Fibroblast of mammary gland (primary cell): ENCODE data around the gene HYAL3.

Source experiments
- DNase-seq: peaks from one replicate; pipeline ENCODE4 v3.0.0-alpha.2; 2010; ENCODE audit warnings: low read depth
- H3K4me3 ChIP-seq: 2 replicates; pipeline ENCODE4 v1.5.1; 2011; ENCODE audit warnings: low read depth, mild to moderate bottlenecking, low read length, moderate library complexity; ENCODE audit not compliant: control insufficient read depth
- CTCF ChIP-seq: conservative IDR thresholded peaks from 2 replicates; pipeline ENCODE4 v1.5.1; 2011; ENCODE audit warnings: low read depth, low read length, inconsistent platforms; ENCODE audit not compliant: control insufficient read depth, insufficient read depth

The HYAL3 gene

GRCh38 chr3:50260027-50260941 lies 38.9 kb downstream of the HYAL3 start:
- no peak for TF ChIP-seq CTCF
- DNase-seq: peak; percentile 85
- H3K4me3 ChIP-seq: peak overlapping the region; percentile 48

- no peak for DNase-seq
- no peak for TF ChIP-seq CTCF
- H3K4me3 ChIP-seq: no peak overlapping the region
Observed at GRCh38 chr3:50259432-50260026, 39.7 kb downstream of the HYAL3 start.

- DNase-seq: no peak
- TF ChIP-seq CTCF: no peak
- H3K4me3 ChIP-seq: no peak overlapping the region
Observed at GRCh38 chr3:50258979-50259378, 40.2 kb downstream of the HYAL3 start.

- no peak for TF ChIP-seq CTCF
- no peak for DNase-seq
- no peak overlapping the region for H3K4me3 ChIP-seq
Observed at GRCh38 chr3:50258029-50258680, 41.0 kb downstream of the HYAL3 start.

GRCh38 chr3:50256978-50257890 lies 42.0 kb downstream of the HYAL3 start:
- H3K4me3 ChIP-seq: no peak overlapping the region
- peak; percentile 60 for TF ChIP-seq CTCF
- no peak for DNase-seq

- DNase-seq: no peak
- no peak for TF ChIP-seq CTCF
- H3K4me3 ChIP-seq: no peak overlapping the region
Observed at GRCh38 chr3:50255251-50255615, 44.0 kb downstream of the HYAL3 start.
